ENCODE results near the gene PTPN21. TPM values are rescaled to one million over a fixed set of nuclear protein-coding genes. Genes with fewer than 3 reads are reported as not detected.

The PTPN21 gene
- total RNA-seq, 2 donors from 2014 or later: 0.50 to 0.53 TPM

DNA sequence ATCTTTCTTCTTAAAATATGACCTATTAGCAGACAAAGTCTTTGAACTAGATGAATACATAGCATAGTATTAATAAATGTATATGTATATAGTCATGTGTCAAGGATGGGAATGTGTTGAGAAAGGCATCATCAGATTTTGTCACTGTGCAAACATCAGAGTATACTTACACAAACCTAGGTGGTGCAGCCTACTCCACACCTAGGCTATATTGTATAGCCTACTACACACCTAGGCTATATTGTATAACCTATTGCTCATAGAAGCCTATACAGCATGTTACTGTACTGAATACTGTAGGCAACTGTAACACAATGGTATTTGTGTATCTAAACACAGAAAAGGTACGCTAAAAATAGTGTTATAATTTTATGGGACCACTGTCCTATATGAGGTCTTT lies 47.6 kb downstream of the PTPN21 start:
- DNase-seq (ENCODE audit: low spot score): no peak
- ATAC-seq: no peak
- H3K4me1 Mint-ChIP-seq (ENCODE audit: low read depth in 2 of 2): no peaks in the 10 kb centered on the region
- H3K9me3 Mint-ChIP-seq: no peaks in the 10 kb centered on the region
- H3K27me3 Mint-ChIP-seq: peaks cover 10 to 27% of the 10 kb centered on the region in 2 donors
- no peak overlapping the region for H3K4me3 Mint-ChIP-seq
- no peaks in the 10 kb centered on the region for H3K36me3 Mint-ChIP-seq
- no peak overlapping the region for H3K27ac Mint-ChIP-seq

- Mint-ChIP-seq H3K4me3 (no peak overlapping the region), H3K4me1 (ENCODE audit: low read depth in 2 of 2) (no peaks in the 10 kb centered on the region), H3K36me3 (no peaks in the 10 kb centered on the region), H3K9me3 (no peaks in the 10 kb centered on the region), H3K27me3 (peaks cover 13 to 30% of the 10 kb centered on the region in 2 donors), H3K27ac (no peak overlapping the region)
- no peak for DNase-seq (ENCODE audit: low spot score)
- ATAC-seq: no peak
Measured at GRCh38 chr14:88505621-88506020, 49.2 kb downstream of the PTPN21 start.

DNA sequence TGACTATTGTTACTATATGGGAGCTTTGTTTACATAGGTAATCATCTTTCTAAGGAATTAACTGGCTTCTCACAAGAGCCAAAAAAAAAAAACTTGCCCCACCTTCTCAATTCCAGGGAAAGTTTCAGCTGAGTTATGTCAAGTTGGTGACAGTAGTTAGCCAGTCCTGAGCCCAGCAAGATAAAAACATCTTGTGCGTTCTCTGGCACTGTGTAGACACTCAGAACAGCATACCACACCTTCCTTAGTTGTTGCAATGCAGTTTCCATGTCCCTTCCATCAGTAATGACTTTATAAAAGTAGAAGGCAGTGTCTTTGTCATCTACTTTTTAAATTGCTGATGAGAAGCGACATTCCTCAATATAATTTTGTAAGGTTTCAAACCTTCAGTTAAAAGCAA lies 50.2 kb downstream of the PTPN21 start:
- Mint-ChIP-seq H3K4me1 (ENCODE audit: low read depth in 2 of 2) (no peaks in the 10 kb centered on the region), H3K36me3 (no peaks in the 10 kb centered on the region), H3K27me3 (peaks cover 13 to 20% of the 10 kb centered on the region in 2 donors), H3K27ac (no peak overlapping the region), H3K9me3 (no peaks in the 10 kb centered on the region), H3K4me3 (no peak overlapping the region)
- ATAC-seq (no peak), DNase-seq (ENCODE audit: low spot score) (no peak)

GRCh38 chr14:88503754-88504406 lies 50.9 kb downstream of the PTPN21 start:
- H3K27ac Mint-ChIP-seq: no peak overlapping the region
- H3K27me3 Mint-ChIP-seq: peaks cover 10 to 13% of the 10 kb centered on the region in 2 donors
- ATAC-seq (no peak), DNase-seq (ENCODE audit: low spot score) (no peak)
- H3K4me1 Mint-ChIP-seq (ENCODE audit: low read depth in 2 of 2): no peaks in the 10 kb centered on the region
- H3K4me3 Mint-ChIP-seq: no peak overlapping the region
- no peaks in the 10 kb centered on the region for H3K9me3 Mint-ChIP-seq
- H3K36me3 Mint-ChIP-seq: no peaks in the 10 kb centered on the region

- H3K36me3 Mint-ChIP-seq: no peaks in the 10 kb centered on the region
- no peak for DNase-seq (ENCODE audit: low spot score)
- no peak overlapping the region for H3K27ac Mint-ChIP-seq
- H3K4me3 Mint-ChIP-seq: no peak overlapping the region
- ATAC-seq: no peak
- H3K27me3 Mint-ChIP-seq: peaks cover 12 to 19% of the 10 kb centered on the region in 2 donors
- no peaks in the 10 kb centered on the region for H3K9me3 Mint-ChIP-seq
- H3K4me1 Mint-ChIP-seq (ENCODE audit: low read depth in 2 of 2): no peaks in the 10 kb centered on the region
Measured at GRCh38 chr14:88502740-88503139, 52.1 kb downstream of the PTPN21 start.

GRCh38 chr14:88500611-88501010 lies 54.2 kb downstream of the PTPN21 start:
- no peak for DNase-seq (ENCODE audit: low spot score)
- no peak overlapping the region for H3K4me3 Mint-ChIP-seq
- H3K27me3 Mint-ChIP-seq: peaks cover 14 to 21% of the 10 kb centered on the region in 2 donors
- H3K4me1 Mint-ChIP-seq (ENCODE audit: low read depth in 2 of 2): no peaks in the 10 kb centered on the region
- no peak overlapping the region for H3K27ac Mint-ChIP-seq
- no peaks in the 10 kb centered on the region for H3K36me3 Mint-ChIP-seq
- H3K9me3 Mint-ChIP-seq: no peaks in the 10 kb centered on the region
- no peak for ATAC-seq

GRCh38 chr14:88499225-88499624 lies 55.6 kb downstream of the PTPN21 start:
- no peak overlapping the region for H3K4me3 Mint-ChIP-seq
- peaks cover 15 to 28% of the 10 kb centered on the region in 2 donors for H3K27me3 Mint-ChIP-seq
- no peak for ATAC-seq
- DNase-seq (ENCODE audit: low spot score): no peak
- H3K27ac Mint-ChIP-seq: no peak overlapping the region
- no peaks in the 10 kb centered on the region for H3K36me3 Mint-ChIP-seq
- no peaks in the 10 kb centered on the region for H3K9me3 Mint-ChIP-seq
- H3K4me1 Mint-ChIP-seq (ENCODE audit: low read depth in 2 of 2): no peaks in the 10 kb centered on the region

GRCh38 chr14:88496414-88496813 lies 58.4 kb downstream of the PTPN21 start:
- H3K9me3 Mint-ChIP-seq: no peaks in the 10 kb centered on the region
- no peak overlapping the region for H3K4me3 Mint-ChIP-seq
- no peaks in the 10 kb centered on the region for H3K36me3 Mint-ChIP-seq
- no peak overlapping the region for H3K27ac Mint-ChIP-seq
- H3K27me3 Mint-ChIP-seq: peaks cover 14 to 16% of the 10 kb centered on the region in 2 donors
- ATAC-seq (no peak), DNase-seq (ENCODE audit: low spot score) (no peak)
- H3K4me1 Mint-ChIP-seq (ENCODE audit: low read depth in 2 of 2): peaks cover 0 to 3% of the 10 kb centered on the region in 2 donors

DNA sequence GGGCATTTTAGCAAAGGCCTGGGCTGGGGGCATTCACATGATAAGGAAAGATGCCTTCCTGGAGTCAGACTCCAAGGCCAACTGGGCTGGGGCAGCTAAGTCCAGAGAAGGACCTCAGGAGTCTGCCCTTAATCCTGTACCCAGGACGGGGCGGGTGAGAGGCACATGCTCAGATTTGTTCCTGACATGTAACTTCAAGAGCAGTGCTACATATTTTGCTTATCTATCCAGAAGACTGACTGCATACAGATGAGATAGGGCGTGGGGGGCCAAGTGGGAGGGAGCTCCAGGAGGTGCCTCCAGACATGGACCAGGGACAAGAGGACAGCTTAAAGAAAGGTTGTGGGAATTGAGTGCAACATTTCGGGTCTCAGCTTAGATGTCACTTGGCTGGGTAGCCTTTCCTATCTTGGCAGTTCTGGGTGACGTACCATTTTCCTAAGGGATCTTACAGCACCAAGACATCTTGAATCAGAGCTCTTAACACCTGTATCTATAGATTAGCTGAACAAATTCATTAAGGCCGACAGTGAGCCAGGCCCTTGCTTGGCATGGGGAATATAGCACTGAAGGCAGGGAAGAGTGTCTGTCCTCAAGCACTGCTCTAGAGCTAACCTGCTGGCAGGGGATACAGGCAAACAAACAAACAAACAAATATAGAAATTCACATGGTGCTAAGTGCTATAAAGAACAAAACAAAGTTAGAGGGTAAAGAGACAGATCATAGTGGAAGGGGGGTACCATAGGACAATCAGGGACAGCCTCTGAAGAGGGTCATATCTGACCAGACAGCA lies 61.2 kb downstream of the PTPN21 start:
- H3K27ac Mint-ChIP-seq: no peak overlapping the region
- no peak overlapping the region for H3K4me3 Mint-ChIP-seq
- no peaks in the 10 kb centered on the region for H3K9me3 Mint-ChIP-seq
- DNase-seq (ENCODE audit: low spot score): no peak
- H3K36me3 Mint-ChIP-seq: no peaks in the 10 kb centered on the region
- H3K27me3 Mint-ChIP-seq: peaks cover 9 to 15% of the 10 kb centered on the region in 2 donors
- peaks cover 0 to 3% of the 10 kb centered on the region in 2 donors for H3K4me1 Mint-ChIP-seq (ENCODE audit: low read depth in 2 of 2)
- no peak for ATAC-seq

DNA sequence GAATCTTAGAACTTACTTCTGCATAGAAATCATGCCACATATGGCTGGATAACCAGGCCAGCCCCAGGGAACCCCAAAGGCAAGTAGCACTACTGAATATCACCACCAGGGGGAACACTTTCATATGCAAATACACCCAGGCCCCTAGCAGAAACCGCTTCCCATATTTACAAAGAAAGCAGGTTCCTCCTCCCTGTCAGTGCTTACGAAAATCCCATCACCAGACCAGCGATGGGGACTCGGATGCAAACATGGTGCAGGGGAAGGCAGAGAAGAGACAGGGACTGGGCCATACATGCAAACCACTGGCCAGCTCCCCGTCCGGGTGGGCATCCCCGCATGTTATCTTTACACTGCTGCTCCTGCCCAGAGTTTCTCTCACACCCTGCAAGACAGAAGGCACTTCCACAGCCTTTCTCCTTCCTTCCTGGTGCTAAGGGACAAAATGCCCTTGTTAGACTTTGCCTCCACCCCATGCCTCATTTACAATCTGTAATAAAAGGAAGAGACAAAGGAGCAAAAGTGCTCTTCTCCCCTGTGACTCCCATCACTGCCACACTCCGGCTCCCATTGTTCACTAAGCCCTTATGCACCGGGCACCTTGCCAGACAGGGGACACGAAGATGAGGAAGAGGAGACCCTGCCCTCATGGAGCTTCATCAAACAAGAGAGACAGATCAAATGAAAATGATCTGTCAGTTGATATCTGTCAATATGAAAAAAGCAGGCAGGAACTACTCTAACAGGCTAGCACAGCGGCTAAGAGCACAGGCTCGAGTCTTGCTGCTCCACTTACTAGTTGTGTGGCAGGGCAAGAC lies 62.3 kb downstream of the PTPN21 start:
- Mint-ChIP-seq H3K4me1 (ENCODE audit: low read depth in 2 of 2) (peaks cover 0 to 3% of the 10 kb centered on the region in 2 donors), H3K27ac (no peak overlapping the region), H3K36me3 (no peaks in the 10 kb centered on the region), H3K9me3 (no peaks in the 10 kb centered on the region), H3K4me3 (no peak overlapping the region), H3K27me3 (peaks cover 7 to 10% of the 10 kb centered on the region in 2 donors)
- DNase-seq (ENCODE audit: low spot score) (peak; percentile 66), ATAC-seq (peak; percentile 58 to 72)

DNA sequence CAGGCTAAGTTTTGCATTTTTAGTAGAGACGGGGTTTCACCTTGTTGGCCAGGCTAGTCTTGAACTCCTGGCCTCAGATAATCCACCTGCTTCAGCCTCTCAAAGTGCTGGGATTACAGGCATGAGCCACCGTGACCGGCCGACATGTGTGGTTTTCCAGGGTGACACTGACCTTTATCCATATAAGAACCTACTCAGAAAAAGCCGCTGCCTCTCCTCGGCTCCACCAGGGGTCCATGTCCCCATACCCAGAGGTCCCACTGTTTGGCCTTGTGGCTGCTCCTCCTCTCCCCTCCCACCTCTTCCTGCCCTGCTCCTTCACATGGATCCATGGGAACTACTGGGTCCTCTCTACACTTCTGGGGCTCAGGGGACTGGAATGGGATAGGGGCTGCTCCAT lies 64.6 kb downstream of the PTPN21 start:
- DNase-seq (ENCODE audit: low spot score) (no peak), ATAC-seq (no peak)
- Mint-ChIP-seq H3K27ac (no peak overlapping the region), H3K36me3 (no peaks in the 10 kb centered on the region), H3K4me1 (ENCODE audit: low read depth in 2 of 2) (peaks cover 0 to 3% of the 10 kb centered on the region in 2 donors), H3K9me3 (no peaks in the 10 kb centered on the region), H3K27me3 (peaks cover 3 to 4% of the 10 kb centered on the region in 2 donors), H3K4me3 (no peak overlapping the region)

- no peaks in the 10 kb centered on the region for H3K9me3 Mint-ChIP-seq
- H3K27me3 Mint-ChIP-seq: peaks cover 0 to 4% of the 10 kb centered on the region in 2 donors
- H3K27ac Mint-ChIP-seq: no peak overlapping the region
- peaks cover 0 to 3% of the 10 kb centered on the region in 2 donors for H3K4me1 Mint-ChIP-seq (ENCODE audit: low read depth in 2 of 2)
- DNase-seq (ENCODE audit: low spot score): no peak
- no peaks in the 10 kb centered on the region for H3K36me3 Mint-ChIP-seq
- no peak for ATAC-seq
- H3K4me3 Mint-ChIP-seq: no peak overlapping the region
Measured at GRCh38 chr14:88488897-88489296, 65.9 kb downstream of the PTPN21 start.

GRCh38 chr14:88488081-88488480 lies 66.7 kb downstream of the PTPN21 start:
- no peak overlapping the region for H3K4me3 Mint-ChIP-seq
- no peak for ATAC-seq
- no peak for DNase-seq (ENCODE audit: low spot score)
- peaks cover 0 to 5% of the 10 kb centered on the region in 2 donors for H3K27me3 Mint-ChIP-seq
- H3K4me1 Mint-ChIP-seq (ENCODE audit: low read depth in 2 of 2): peaks cover 0 to 3% of the 10 kb centered on the region in 2 donors
- H3K27ac Mint-ChIP-seq: no peak overlapping the region
- no peaks in the 10 kb centered on the region for H3K36me3 Mint-ChIP-seq
- no peaks in the 10 kb centered on the region for H3K9me3 Mint-ChIP-seq

- H3K36me3 Mint-ChIP-seq: no peaks in the 10 kb centered on the region
- H3K27ac Mint-ChIP-seq: no peak overlapping the region
- no peak overlapping the region for H3K4me3 Mint-ChIP-seq
- ATAC-seq (no peak), DNase-seq (ENCODE audit: low spot score) (no peak)
- H3K27me3 Mint-ChIP-seq: peaks cover 14 to 15% of the 10 kb centered on the region in 2 donors
- H3K4me1 Mint-ChIP-seq (ENCODE audit: low read depth in 2 of 2): no peaks in the 10 kb centered on the region
- H3K9me3 Mint-ChIP-seq: no peaks in the 10 kb centered on the region
Measured at GRCh38 chr14:88482524-88482923, 72.3 kb downstream of the PTPN21 start.

Measured in natural killer cell treated with Interleukin-12 subunit alpha and Interleukin-12 subunit beta and Interleukin-15 and Interleukin-18, amount 100 ng/mL, for 72 hours (primary cell).